Measurements from ENCODE around the gene MAGEA10.
"Not testable (repeated sequence)": the region's sequence is repeated elsewhere in the genome, so short reads cannot be mapped to it uniquely, and the experiment has no call there.

MAGEA10 gene

GRCh38 chrX:152138388-152138784 is at the start of gene MAGEA10:
Gene MAGEA10 (minus strand): TSS chrX:152138577. CDS start chrX:152135620, 2,957 bp downstream.
- no peak within 1 kb of the TSS for H3K4me3 ChIP-seq (ENCODE audit: low read depth, low read length)
- no peak for TF ChIP-seq CTCF (IDR thresholded peaks at IDR 0.05; ENCODE audit: low read depth, low read length)

- H3K4me3 ChIP-seq (ENCODE audit: low read depth, low read length) = no peak overlapping the region
- TF ChIP-seq CTCF (IDR thresholded peaks at IDR 0.05; ENCODE audit: low read depth, low read length) = no peak
Measured at GRCh38 chrX:152177497-152178269, 39.3 kb upstream of the MAGEA10 start.

GRCh38 chrX:152177052-152177451 is 38.7 kb upstream of the MAGEA10 start:
- no peak for TF ChIP-seq CTCF (IDR thresholded peaks at IDR 0.05; ENCODE audit: low read depth, low read length)

GRCh38 chrX:152175892-152176291 is 37.5 kb upstream of the MAGEA10 start:
- not testable (repeated sequence) for H3K4me3 ChIP-seq (ENCODE audit: low read depth, low read length)

More at GRCh38 chrX:152177052-152177451, 38.7 kb upstream of the MAGEA10 start:
- H3K4me3 ChIP-seq (ENCODE audit: low read depth, low read length) = no peak overlapping the region

GRCh38 chrX:152173923-152174322 is 35.5 kb upstream of the MAGEA10 start:
- H3K4me3 ChIP-seq (ENCODE audit: low read depth, low read length) = not testable (repeated sequence)

GRCh38 chrX:152170621-152171020 is 32.2 kb upstream of the MAGEA10 start:
- TF ChIP-seq CTCF (IDR thresholded peaks at IDR 0.05; ENCODE audit: low read depth, low read length) = no peak
- no peak overlapping the region for H3K4me3 ChIP-seq (ENCODE audit: low read depth, low read length)

GRCh38 chrX:152165033-152165743 is 26.8 kb upstream of the MAGEA10 start:
- H3K4me3 ChIP-seq (ENCODE audit: low read depth, low read length) = no peak overlapping the region
- no peak for TF ChIP-seq CTCF (IDR thresholded peaks at IDR 0.05; ENCODE audit: low read depth, low read length)

- H3K4me3 ChIP-seq (ENCODE audit: low read depth, low read length) = no peak overlapping the region
- TF ChIP-seq CTCF (IDR thresholded peaks at IDR 0.05; ENCODE audit: low read depth, low read length) = no peak
Measured at GRCh38 chrX:152157042-152157441, 18.7 kb upstream of the MAGEA10 start.

Data from WI38 (cell line).